Measurements from ENCODE around the gene MCTP1. TPM values are rescaled to one million over a fixed set of nuclear protein-coding genes. Genes with fewer than 3 reads are reported as not detected.
A peak's percentile ranks its signal among the peaks of the same experiment; 100 is the strongest.

MCTP1 gene
- total and polyA plus RNA-seq, 9 of the 15 experiments (the other 6 are each of a cell fraction or from before 2014, with no cell fraction given), result 0.04 to 0.93 (median 0.06) TPM; not detected in 4

DNA sequence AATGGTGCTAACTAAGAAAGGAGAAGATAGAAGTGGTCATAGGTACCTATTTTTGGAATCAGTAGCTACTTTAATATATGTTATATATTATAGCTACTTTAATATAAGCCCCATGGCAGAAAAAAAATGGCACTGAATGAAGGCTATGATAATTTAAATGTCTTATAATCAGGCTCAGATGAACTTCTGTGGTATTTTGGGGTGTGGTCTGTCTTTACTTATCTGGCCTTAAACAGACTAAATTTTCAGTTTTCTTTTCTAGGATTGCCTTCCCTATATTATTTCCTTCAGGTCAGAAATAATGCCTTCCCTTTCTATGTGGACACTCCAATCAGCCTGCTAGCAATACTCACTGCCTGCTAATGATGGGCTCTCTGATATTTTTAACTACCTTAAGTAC, 374.2 kb downstream of the MCTP1 start (continued):
- TF ChIP-seq, protein P1, sequence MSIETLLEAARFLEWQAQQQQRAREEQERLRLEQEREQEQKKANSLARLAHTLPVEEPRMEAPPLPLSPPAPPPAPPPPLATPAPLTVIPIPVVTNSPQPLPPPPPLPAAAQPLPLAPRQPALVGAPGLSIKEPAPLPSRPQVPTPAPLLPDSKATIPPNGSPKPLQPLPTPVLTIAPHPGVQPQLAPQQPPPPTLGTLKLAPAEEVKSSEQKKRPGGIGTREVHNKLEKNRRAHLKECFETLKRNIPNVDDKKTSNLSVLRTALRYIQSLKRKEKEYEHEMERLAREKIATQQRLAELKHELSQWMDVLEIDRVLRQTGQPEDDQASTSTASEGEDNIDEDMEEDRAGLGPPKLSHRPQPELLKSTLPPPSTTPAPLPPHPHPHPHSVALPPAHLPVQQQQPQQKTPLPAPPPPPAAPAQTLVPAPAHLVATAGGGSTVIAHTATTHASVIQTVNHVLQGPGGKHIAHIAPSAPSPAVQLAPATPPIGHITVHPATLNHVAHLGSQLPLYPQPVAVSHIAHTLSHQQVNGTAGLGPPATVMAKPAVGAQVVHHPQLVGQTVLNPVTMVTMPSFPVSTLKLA (conservative IDR thresholded peaks at IDR 0.05), result no peak
- TF ChIP-seq, protein P2, sequence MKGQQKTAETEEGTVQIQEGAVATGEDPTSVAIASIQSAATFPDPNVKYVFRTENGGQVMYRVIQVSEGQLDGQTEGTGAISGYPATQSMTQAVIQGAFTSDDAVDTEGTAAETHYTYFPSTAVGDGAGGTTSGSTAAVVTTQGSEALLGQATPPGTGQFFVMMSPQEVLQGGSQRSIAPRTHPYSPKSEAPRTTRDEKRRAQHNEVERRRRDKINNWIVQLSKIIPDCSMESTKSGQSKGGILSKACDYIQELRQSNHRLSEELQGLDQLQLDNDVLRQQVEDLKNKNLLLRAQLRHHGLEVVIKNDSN (CRISPR knock-in tag; IDR thresholded peaks at IDR 0.05), result no peak

DNA sequence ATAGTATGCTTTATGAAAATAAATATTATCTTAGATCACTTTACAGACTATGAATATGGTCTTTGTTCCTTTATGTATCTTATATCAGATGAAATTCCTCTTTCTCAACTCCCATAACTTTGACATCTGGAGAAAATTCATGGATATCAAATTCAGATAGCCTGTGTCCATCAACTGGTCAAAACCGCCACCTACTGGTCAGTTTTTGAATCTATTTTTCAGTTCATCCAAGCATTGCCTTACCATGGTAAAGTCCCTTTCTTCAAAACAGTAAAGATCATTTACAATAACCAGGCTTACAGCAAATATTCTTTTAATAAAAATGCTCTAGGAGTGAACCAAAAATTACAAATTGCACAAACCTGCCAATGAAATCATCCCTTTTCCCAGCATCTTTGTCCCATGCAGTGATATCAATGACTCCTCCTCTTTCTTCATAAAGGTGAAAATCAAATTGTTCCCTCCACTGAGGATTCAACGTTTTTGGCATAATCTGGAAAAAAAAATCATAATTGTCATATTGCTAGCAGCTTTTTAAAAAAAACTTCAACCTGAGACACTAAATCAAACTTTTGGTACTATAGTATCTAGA, 375.9 kb downstream of the MCTP1 start:
- in situ Hi-C loops (cut with MboI) (no loop called here), intact Hi-C loops (cut with micrococcal nuclease) (no loop called here)
- Histone ChIP-seq H3K36me3 (ENCODE audit: control insufficient read depth, insufficient read depth, low read length) (no peaks in the 10 kb centered on the region), H3K27me3 (ENCODE audit: control insufficient read depth in 2 of 2, insufficient read depth in 2 of 2, low read length in 2 of 2) (no peaks in the 10 kb centered on the region), H3K9me3 (replicated peaks; ENCODE audit: control insufficient read depth, insufficient read depth, low read depth, low read length) (no peaks in the 10 kb centered on the region), H3K4me1 (replicated peaks in 1 of 2; ENCODE audit: control insufficient read depth in 2 of 2, insufficient read depth in 2 of 2, low read length in 2 of 2) (no peaks in the 10 kb centered on the region), H3K4me2 (ENCODE audit: insufficient read depth, low read length) (no peak overlapping the region), H4K20me1 (replicated peaks; ENCODE audit: control insufficient read depth, insufficient read depth, low read length) (no peaks in the 10 kb centered on the region), H3K27ac (ENCODE audit: extremely low read depth, low read depth, low read length) (no peak overlapping the region), H3K9ac (ENCODE audit: insufficient read depth in 1 of 2, low read depth in 2 of 2, low read length in 2 of 2) (no peak overlapping the region), H3K9me1 (ENCODE audit: control insufficient read depth, insufficient read depth, low read length) (no peaks in the 10 kb centered on the region), H3K79me2 (ENCODE audit: control insufficient read depth, insufficient read depth, low read length) (no peaks in the 10 kb centered on the region), H3K4me3 (no peak overlapping the region), H2AFZ (ENCODE audit: low read depth, low read length) (no peak overlapping the region)
- CTCF ChIA-PET (ENCODE audit: low intra/inter-chr PET ratio), result no interaction called here
- POLR2A ChIA-PET, result no interaction called here
- peak; percentile 75 for ATAC-seq
- WGBS (ENCODE audit: insufficient coverage, low coverage, missing lambda C conversion rate), result 0% methylated on average over 2 of the region's 2 CpGs
- DNase-seq (ENCODE audit: extremely low read depth in 1 of 4, low spot score in 3 of 4), result peak; percentile 20 to 38 (median 28)
- no TSS peak for BruUV-seq (replicated peaks)
- peak; percentile 75 for FAIRE-seq
- TF ChIP-seq MAFG (tag; conservative IDR thresholded peaks at IDR 0.05) (no peak), ETV1 (tag; conservative IDR thresholded peaks at IDR 0.05; ENCODE audit: low read depth) (no peak), ZNF133 (CRISPR knock-in tag; IDR thresholded peaks at IDR 0.05) (no peak), RFX5 (IDR thresholded peaks at IDR 0.05; ENCODE audit: low read depth, low read length) (no peak), RAD21 (CRISPR knock-in tag; conservative IDR thresholded peaks at IDR 0.05 in 1 of 2, IDR thresholded peaks at IDR 0.05 in 1 of 2) (peak; percentile 37 to 63)
- TF ChIP-seq, protein P3, sequence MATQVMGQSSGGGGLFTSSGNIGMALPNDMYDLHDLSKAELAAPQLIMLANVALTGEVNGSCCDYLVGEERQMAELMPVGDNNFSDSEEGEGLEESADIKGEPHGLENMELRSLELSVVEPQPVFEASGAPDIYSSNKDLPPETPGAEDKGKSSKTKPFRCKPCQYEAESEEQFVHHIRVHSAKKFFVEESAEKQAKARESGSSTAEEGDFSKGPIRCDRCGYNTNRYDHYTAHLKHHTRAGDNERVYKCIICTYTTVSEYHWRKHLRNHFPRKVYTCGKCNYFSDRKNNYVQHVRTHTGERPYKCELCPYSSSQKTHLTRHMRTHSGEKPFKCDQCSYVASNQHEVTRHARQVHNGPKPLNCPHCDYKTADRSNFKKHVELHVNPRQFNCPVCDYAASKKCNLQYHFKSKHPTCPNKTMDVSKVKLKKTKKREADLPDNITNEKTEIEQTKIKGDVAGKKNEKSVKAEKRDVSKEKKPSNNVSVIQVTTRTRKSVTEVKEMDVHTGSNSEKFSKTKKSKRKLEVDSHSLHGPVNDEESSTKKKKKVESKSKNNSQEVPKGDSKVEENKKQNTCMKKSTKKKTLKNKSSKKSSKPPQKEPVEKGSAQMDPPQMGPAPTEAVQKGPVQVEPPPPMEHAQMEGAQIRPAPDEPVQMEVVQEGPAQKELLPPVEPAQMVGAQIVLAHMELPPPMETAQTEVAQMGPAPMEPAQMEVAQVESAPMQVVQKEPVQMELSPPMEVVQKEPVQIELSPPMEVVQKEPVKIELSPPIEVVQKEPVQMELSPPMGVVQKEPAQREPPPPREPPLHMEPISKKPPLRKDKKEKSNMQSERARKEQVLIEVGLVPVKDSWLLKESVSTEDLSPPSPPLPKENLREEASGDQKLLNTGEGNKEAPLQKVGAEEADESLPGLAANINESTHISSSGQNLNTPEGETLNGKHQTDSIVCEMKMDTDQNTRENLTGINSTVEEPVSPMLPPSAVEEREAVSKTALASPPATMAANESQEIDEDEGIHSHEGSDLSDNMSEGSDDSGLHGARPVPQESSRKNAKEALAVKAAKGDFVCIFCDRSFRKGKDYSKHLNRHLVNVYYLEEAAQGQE (IDR thresholded peaks at IDR 0.05; ENCODE audit: borderline replicate concordance), result 0 out of 2 replicates have a peak, but pooled peaks have one; percentile 14
- TF ChIP-seq, protein P3 (CRISPR knock-in tag; IDR thresholded peaks at IDR 0.05; ENCODE audit: low read depth), result no peak
